Epithelial cell of prostate (primary cell): ENCODE results near the gene RNPEPL1.
"Not testable (repeated sequence)": the region's sequence is repeated elsewhere in the genome, so short reads cannot be mapped to it uniquely, and the experiment has no call there.

Source experiments
- DNase-seq: peaks from one replicate; pipeline ENCODE4 v3.0.0-alpha.2; 2011; ENCODE audit warnings: low read depth, low spot score
- H3K27ac ChIP-seq: fragments of 450-650 bp; 2 replicates; pipeline ENCODE4 v1.5.1; 2017; ENCODE audit warnings: mild to moderate bottlenecking

The RNPEPL1 gene, protein sequence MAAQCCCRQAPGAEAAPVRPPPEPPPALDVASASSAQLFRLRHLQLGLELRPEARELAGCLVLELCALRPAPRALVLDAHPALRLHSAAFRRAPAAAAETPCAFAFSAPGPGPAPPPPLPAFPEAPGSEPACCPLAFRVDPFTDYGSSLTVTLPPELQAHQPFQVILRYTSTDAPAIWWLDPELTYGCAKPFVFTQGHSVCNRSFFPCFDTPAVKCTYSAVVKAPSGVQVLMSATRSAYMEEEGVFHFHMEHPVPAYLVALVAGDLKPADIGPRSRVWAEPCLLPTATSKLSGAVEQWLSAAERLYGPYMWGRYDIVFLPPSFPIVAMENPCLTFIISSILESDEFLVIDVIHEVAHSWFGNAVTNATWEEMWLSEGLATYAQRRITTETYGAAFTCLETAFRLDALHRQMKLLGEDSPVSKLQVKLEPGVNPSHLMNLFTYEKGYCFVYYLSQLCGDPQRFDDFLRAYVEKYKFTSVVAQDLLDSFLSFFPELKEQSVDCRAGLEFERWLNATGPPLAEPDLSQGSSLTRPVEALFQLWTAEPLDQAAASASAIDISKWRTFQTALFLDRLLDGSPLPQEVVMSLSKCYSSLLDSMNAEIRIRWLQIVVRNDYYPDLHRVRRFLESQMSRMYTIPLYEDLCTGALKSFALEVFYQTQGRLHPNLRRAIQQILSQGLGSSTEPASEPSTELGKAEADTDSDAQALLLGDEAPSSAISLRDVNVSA

DNA sequence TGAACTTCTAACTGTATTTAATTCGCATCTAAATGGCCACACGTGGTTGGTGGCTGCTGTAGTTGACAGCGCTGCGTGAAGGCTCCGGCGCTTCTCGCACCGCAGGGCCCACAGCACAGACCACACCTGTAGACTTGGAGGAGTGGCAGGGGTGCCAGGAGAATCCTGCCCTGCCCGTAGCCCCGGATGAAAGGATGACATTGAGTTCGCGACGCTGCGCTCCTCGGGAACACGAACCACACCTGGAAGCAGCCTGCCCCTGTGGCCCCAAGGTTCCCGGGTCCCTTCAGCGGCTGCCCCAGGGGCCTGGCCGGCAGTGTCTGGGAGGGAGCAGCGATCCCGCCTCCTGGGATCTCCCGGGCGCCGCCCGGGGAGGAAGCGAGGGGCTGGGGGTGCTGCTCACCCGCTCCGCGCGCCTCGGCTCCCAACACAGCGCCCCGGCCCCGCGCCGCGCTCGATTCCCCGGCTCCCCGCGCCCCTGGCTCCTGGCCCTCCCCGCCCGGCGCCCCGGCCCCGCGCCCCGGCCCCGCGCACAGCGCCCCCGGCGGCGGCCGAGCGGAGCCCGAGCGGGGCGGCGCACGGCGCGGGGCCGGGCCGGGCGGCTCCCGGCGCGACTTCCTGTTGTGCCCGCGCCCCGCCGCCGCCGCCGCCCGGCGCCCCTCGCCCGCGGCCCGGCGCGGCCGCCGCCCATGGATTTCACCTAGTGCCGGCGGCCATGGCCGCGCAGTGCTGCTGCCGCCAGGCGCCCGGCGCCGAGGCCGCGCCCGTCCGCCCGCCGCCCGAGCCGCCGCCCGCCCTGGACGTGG is at the start of gene RNPEPL1:
TSS of gene RNPEPL1 (plus strand) at position 613 of the 806 bp plus-strand sequence. CDS start at position 716, 103 bp downstream.
- peak within 1 kb of the TSS; percentile 91 for H3K27ac ChIP-seq
- DNase-seq, result no peak

DNA sequence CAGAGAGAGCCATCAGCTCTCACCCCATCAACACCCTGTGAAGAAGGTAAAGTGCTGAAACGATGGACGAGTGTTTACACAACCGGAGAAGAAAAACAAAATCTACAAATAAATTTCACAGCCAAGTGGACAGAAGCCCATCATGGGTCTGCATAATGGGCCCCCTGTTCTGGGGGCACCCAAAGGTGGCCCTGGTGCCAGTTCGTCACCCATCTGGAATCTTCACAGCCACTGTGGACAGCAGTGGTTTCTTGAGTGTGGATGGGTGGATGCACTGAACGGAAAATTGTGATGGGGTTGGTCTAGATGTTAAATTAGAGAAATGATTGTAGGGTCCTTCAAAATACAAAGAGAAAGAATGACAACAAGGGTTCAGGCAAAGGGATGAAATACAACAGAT is 49.3 kb upstream of the RNPEPL1 start:
- no peak for DNase-seq
- H3K27ac ChIP-seq, result no peak overlapping the region

DNA sequence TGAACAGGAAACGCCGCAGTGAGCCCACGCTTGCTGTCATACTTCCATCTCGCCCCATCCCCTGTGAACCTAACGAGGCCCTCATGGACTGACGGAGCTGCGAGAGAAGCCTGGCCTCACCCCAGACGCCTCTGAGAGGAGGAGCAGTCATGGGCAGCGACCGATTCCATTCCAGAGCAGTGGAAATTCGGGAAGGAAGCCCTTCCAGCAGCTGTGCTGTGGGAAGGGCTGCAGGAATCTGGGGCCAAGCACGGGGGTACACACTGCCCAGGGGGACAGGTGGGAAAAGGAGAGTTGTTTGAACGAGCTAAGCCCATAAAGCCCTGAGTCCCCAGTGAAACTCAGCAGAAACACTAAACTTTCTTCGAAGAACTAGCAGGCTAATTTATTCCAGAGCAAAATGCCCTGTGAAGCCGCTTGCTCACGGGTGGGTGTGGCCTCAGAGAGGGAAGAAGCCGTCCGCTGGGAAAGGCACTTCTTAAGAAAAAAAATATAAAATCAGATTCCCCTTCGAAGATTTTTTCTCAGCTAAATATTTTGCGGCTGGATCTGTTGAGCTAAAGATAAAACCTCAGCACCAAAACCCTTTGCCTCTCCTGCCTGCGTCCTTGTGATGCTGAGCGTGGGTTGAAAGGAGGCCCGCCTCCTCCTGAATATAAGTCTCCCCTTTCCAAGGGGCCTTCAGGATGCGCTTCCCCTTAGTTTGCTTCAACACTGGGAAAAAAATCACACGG is 48.7 kb upstream of the RNPEPL1 start:
- H3K27ac ChIP-seq, result no peak overlapping the region
- DNase-seq, result no peak

DNA sequence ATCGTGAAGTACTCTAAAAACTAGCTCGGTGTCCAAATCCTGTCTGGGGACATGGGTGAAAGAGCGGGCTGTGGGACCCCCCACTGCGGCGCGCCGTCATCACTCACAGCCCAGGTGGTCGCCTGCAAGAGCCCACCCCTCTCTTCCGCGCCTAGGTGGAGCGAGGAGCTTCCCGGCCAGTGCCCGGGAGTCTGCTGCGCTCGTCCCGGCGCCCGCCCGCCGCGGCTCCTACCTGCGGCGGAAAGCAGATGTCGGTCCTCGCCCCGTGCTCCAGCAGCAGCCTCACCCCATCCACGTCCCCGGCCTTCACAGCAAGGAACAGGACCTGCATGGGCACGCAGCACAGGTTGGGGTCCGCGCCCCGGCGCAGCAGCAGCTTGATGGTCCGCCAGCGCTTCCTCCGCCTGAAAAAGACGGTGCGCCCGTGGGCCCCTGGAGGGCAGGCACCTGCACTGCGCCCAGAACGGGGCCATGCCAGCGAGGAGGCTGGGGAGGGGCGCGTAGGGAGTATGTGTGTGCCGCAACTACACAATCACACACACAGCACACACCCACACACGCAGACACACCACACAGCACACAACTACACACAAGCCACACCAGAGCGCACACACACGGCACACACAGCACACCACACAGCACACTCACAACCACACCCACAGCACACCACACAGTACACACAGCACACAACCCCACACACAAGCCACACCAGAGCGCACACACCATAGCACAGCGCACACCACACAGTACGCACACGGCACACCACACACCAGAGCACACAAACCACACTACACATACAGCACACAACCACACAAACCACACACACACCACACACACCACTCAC is 47.9 kb upstream of the RNPEPL1 start:
- no peak for DNase-seq
- H3K27ac ChIP-seq, result no peak overlapping the region

DNA sequence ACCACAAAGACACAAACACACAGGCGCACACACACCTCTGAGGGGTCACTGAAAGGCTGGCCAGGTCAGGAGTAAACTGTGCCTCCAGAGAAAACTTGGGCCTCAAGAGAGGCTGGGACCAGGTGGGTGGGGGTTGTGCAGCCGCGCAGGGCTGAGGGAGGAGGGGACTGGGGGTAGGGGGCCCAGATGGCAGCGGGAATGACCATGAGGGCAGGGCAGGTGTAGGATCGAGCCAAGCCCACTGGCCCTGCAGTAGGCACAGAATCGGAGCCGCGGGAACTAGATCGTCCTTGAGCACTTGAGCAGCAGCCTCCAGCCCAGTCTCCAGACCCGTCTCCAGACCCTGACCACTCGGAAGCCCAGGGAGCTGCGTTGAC is 47.3 kb upstream of the RNPEPL1 start:
- no peak overlapping the region for H3K27ac ChIP-seq
- no peak for DNase-seq

DNA sequence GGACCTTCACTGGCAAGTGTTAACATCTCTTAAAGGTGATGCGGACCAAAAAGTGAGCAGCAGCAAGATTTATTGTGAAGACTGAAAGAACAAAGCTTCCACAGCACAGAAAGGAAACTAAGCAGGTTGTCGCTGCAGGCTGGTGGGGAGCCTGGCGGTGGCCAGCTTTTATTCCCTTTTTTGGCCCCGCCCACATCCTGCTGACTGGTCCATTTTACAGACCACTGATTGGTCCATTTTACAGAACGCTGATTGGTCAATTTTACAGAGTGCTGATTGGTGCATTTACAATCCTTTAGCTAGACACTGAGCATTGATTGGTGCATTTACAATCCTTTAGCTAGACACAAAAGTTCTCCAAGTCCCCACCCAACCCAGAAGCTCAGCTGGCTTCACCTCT is 46.4 kb upstream of the RNPEPL1 start:
- not testable (repeated sequence) for H3K27ac ChIP-seq, DNase-seq

DNA sequence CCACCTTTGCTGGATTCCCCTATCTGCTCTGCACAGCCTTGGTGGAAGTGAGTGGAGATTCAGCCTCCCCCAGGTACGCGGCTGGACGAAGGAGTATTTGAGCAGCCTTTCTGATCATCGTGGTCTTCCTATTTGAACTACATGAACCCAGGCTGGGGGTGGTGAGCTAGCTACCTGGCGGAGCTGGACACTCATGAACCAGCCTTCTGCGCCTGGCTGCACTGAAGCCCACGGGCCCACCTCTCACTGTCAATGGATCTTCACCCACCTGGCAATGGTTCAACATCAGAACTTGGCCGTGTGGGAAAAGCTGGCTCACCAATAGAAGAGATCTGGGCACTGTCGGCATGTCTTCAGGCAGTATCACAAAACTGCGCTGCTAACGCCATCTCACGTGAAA is 45.9 kb upstream of the RNPEPL1 start:
- no peak overlapping the region for H3K27ac ChIP-seq
- DNase-seq, result no peak

DNA sequence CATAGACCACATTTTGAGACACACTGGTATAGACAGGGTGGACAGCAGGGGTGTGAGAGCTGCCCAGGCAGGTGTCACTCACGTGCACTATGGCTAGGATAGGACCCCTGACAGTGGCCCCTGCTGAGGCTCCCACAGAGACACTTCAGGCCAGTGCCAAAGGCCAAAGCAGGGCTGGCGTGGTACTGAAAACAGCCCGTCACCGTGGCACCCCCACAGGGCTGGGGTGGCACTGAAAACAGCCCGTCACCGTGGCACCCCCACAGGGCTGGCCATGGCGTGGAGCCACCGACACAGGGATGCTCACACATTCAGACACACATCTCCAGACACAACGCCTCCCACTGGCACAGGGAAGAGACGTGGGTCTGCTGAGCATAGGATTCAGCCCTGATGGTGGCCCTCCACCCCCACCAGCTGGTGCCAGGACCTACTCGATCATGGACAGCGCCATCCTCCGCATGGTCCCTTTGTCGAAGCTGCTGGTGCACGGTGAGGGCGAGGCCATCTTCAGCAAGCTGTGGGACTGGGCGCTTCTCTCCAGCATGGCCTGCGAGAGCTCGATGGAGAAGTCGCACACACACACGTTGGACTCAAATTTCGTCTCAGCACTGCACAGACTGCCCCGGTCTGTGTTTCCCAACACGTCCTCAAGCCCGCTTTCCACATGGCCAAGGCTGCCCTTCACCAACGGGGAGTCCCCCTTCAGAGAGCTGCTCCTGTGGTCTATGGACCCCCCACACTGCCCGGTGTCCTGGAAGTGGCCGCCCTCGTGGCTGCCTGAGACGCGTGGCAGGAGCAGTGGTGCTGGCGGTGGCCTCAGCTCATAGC is 44.6 kb upstream of the RNPEPL1 start:
- H3K27ac ChIP-seq, result no peak overlapping the region
- DNase-seq, result no peak

DNA sequence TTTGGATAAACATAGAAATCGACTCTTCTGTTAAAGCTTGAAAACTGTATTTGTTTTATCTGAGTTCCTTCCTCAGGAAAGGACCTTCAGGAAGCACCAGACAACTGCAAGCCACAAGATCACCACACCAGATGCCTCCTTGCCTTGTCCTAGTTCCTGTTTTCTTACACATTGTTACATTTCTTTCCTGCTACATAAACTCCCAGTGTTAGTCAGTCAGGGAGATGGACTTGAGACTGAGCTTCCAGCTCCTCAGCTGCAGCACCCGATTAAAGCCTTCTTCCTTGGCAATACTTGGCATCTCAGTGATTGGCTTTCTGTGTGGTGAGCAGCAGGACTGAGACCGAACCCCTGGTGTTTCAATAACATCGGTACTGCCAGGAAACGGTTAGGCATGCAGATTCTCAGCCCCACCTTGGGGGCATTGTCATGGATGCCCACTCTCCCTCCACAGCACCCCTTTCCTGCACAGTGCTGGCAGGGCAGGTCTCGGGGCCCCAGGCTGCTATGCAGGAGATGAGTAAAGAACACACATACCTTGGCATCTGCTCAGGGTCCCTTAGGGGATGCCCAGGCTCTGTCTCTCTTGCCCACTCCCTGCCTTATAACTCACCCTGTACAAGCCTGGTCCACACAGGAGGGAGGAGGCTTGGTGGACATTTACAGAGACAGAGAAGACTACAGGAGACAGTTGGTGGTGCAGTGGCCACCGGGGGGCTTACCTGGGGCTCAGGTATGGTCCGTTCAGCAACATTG is 43.1 kb upstream of the RNPEPL1 start:
- DNase-seq, result no peak

DNA sequence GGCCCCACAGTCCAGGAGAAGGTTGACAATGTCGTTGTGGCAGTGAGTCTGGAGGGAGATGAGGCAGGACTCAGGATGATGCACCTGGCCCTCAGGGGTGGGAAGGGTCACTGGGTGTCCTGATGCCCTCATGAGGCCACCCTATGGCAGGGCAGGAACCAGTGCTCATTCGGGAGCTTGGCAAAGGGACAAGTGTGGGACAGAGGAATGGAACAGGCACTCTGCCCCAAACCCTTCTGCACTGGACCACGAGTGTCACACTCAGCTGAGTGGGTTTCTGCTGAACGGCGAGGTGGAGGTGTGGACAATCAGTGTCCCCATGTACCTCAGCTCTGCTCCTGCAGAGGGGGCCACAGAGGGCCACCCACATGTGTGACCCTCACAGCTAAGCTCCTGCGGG is 42.5 kb upstream of the RNPEPL1 start:
- no peak for DNase-seq
- no peak overlapping the region for H3K27ac ChIP-seq

More for the DNA sequence above, 43.1 kb upstream of the RNPEPL1 start:
- H3K27ac ChIP-seq, result no peak overlapping the region

DNA sequence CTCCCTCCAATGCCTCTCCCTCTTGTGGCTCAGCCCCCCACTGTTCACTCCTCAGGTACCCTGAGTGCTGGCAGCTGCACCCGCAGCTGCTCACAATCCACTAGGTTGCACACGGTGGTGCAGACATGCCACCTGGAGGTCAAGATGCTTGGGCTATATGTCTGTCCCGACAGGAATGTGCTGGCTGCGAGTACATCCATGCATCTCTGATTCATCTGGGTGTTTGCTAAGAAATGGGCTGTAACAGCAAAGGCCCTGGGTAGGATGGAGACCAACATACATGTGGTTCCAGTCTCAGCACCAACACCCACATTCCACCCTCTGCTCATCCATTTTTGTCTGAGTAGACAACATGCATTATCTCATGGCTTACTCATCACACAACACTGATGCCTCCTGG is 41.8 kb upstream of the RNPEPL1 start:
- DNase-seq, result no peak
- no peak overlapping the region for H3K27ac ChIP-seq

DNA sequence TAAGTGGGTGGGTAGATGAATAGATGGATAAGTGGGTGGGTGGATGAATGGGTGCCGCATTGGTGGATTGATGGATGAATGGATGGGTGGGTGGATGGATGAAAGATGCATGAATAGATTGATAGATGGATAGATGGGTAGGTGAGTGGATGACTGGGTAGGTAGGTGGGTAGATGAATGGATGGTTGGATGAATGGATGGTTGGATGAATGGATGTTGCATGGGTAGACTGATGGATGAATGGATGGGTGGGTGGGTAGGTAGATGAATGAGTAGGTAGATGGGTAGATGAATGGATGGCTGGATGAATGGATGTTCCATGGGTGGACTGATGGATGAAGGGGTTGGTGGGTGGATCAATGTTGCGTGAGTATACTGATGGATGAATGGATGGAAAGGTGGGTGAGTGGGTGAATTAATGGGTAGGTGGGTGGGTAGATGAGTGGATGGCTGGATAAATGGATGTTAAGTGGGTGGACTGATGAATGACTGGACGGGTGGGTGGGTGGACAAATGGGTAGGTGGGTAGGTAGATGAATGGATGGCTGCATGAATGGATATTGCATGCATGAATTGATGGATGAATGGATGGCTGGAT is 41.0 kb upstream of the RNPEPL1 start:
- no peak for DNase-seq
- no peak overlapping the region for H3K27ac ChIP-seq

DNA sequence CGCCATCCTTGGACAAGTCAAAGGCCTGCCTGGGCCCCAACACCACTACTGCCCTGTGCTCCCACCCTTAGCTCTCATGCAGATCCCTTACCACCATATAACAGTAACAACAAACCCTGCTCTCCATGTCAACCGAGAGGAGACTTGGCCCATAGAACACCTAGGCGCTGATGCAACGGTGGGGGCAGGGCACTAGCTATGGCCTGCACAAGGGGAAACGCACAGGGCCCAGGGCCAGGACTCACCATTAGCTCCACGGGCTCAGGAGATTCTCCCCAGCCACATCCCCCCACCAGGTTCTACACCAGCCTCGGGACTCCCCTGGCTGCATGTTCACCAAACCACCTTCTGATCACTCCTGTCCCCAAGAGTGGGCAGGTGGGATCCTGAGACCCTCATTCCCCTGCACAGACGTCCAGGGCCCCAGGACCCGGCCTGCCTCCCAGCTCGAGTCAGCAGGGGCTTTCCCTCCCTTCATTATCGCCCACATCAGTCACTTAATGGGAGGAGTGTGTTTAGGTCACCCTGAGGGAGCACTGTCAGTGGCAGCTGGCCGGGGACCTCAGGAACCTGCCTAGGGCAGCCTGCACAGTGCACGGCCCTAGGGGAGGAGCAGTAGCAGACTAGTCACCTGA is 39.8 kb upstream of the RNPEPL1 start:
- H3K27ac ChIP-seq, result no peak overlapping the region
- no peak for DNase-seq

DNA sequence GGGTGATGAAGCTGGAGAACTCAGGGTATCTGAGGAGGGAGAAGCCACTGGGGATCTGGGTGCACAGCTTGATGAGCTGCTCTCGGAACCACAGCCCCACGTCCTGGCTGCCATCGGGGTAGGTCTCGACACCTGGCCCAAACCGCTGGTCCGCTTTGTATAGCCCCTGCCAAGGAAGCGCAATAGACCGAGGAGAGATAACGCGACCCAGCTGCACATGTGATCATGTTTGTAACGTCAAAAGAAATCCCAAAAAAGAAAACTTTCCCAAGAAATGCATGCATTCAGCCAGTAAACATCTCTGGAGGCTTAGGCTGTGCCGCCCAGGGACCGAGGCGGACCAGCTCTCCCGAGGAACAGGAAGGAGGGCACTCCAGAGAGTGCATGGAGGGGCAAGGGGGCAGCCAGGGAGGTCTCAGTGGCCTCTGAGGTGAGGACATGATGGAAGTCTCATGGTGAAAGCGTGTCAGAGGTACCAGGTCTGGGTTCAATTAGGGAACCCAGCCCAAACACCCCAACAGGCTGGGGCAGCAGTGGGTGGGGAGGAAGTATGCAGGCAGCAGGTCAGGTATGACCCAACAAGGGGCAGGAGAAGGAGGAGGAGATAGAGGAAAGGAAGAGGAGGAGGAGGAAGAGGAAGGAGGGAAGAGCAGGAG is 38.8 kb upstream of the RNPEPL1 start:
- no peak overlapping the region for H3K27ac ChIP-seq
- no peak for DNase-seq

DNA sequence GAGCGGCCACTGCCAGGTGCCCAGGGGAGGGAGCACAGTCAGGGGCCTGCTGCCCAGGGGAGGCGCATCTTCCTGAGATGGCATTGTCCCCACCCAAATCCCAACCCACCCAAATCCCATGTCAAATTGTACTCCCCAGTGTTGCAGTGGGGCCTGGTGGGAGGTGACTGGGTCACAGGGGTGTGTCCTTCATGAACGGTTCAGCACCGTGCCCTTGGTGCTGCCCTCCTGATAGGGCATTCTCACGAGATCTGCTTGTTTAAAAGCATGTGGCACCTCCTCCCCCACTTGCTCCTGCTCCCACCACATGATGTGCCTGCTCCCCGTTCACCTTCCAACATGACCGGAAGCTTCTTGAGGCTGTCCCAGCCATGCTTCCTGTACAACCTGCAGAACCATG is 38.1 kb upstream of the RNPEPL1 start:
- no peak for DNase-seq
- no peak overlapping the region for H3K27ac ChIP-seq

DNA sequence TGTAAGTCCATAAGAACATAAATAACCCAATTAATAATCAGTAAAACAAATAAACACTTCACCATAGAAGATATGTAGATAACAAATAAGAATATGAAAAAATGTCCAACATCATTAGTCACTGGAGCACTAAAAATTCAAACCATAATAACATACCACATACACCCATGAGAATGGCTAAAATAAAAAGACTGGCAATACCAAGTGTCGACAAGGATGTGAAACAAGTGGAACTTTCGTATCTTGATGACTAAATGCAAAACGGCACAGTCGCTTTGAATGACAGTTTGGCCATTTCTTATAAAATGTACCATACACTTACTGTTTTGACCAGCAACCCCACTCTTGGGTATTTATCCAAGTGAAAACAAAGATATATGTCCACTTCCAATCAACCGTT is 37.2 kb upstream of the RNPEPL1 start:
- no peak for DNase-seq

More for the DNA sequence above, 37.2 kb upstream of the RNPEPL1 start:
- H3K27ac ChIP-seq, result no peak overlapping the region
